ENCODE measurements around the gene RNF150. TPM values are rescaled to one million over a fixed set of nuclear protein-coding genes. Genes with fewer than 3 reads are reported as not detected.

The RNF150 gene
- total and polyA plus RNA-seq, 12 donors, result 10.8 to 131 (median 93.3) TPM

- ATAC-seq, result no peak
- TF ChIP-seq, protein P1, sequence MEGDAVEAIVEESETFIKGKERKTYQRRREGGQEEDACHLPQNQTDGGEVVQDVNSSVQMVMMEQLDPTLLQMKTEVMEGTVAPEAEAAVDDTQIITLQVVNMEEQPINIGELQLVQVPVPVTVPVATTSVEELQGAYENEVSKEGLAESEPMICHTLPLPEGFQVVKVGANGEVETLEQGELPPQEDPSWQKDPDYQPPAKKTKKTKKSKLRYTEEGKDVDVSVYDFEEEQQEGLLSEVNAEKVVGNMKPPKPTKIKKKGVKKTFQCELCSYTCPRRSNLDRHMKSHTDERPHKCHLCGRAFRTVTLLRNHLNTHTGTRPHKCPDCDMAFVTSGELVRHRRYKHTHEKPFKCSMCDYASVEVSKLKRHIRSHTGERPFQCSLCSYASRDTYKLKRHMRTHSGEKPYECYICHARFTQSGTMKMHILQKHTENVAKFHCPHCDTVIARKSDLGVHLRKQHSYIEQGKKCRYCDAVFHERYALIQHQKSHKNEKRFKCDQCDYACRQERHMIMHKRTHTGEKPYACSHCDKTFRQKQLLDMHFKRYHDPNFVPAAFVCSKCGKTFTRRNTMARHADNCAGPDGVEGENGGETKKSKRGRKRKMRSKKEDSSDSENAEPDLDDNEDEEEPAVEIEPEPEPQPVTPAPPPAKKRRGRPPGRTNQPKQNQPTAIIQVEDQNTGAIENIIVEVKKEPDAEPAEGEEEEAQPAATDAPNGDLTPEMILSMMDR (IDR thresholded peaks at IDR 0.05), result no peak
- 85 to 86% methylated on average over 1 of the region's 1 CpG for WGBS, 2 donors
Measured at GRCh38 chr4:140875746-140876452, 257.4 kb downstream of the RNF150 start.

DNA sequence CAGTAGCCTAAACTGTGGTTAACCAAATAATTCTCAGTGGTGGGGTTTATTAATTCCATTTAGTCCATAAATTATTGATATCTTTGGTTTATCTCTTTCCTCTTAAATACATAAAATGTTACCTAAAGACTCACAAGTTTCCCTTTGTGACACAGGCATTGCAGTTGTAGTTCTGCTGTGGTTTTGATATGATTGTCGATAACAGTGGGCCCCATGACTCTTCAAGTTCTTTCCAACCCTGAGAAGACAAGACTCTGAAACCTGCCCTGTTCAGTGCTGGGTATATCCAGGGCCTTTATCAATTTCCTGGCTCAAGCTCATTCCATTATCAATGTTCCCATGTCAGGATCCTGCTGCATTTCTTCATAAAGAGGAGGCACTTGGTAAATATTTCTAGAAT is 259.2 kb downstream of the RNF150 start:
- no peak for DNase-seq
- intact Hi-C loops (cut with DNase I), result loop anchor here in 1 of 10 donors (10.0 kb wide), 1 partner anchor 121 kb away; no protein-coding TSS in a partner anchor
- peaks cover 0 to 5% (median 0%) of the 10 kb centered on the region in 11 donors for H3K9me3 ChIP-seq
- WGBS, 2 donors, result 71 to 82% methylated on average over 1 of the region's 1 CpG
- H3K4me3 ChIP-seq, result no peak overlapping the region
- H3K27ac ChIP-seq, result no peak overlapping the region
- TF ChIP-seq, protein P1 (IDR thresholded peaks at IDR 0.05), result no peak
- H3K4me1 ChIP-seq, result peaks cover 0 to 52% (median 13%) of the 10 kb centered on the region in 9 donors
- ATAC-seq, result no peak
- no peaks in the 10 kb centered on the region for H3K36me3 ChIP-seq
- no peaks in the 10 kb centered on the region for H3K27me3 ChIP-seq

More at GRCh38 chr4:140875746-140876452, 257.4 kb downstream of the RNF150 start:
- Histone ChIP-seq H3K27me3 (no peaks in the 10 kb centered on the region), H3K4me3 (no peak overlapping the region), H3K4me1 (peaks cover 0 to 38% (median 13%) of the 10 kb centered on the region in 9 donors), H3K9me3 (peaks cover 0 to 23% (median 0%) of the 10 kb centered on the region in 11 donors), H3K36me3 (no peaks in the 10 kb centered on the region), H3K27ac (peak overlapping the region in 1 of 10 donors; percentile 12)
- intact Hi-C loops (cut with DNase I), result loop anchor here in 1 of 10 donors (10.0 kb wide), 1 partner anchor 119 kb away; no protein-coding TSS in a partner anchor
- no peak for DNase-seq

GRCh38 chr4:140871368-140871767 is 261.9 kb downstream of the RNF150 start:
- ATAC-seq, result no peak
- 42 to 43% methylated on average over 1 of the region's 1 CpG for WGBS, 2 donors
- no peak overlapping the region for H3K4me3 ChIP-seq
- H3K27me3 ChIP-seq, result no peaks in the 10 kb centered on the region
- intact Hi-C loops (cut with DNase I), result loop anchor here in 1 of 10 donors (10.0 kb wide), 1 partner anchor 123 kb away; no protein-coding TSS in a partner anchor
- H3K4me1 ChIP-seq, result peaks cover 0 to 53% (median 11%) of the 10 kb centered on the region in 9 donors
- no peaks in the 10 kb centered on the region for H3K9me3 ChIP-seq
- no peaks in the 10 kb centered on the region for H3K36me3 ChIP-seq
- DNase-seq, result no peak
- no peak overlapping the region for H3K27ac ChIP-seq
- TF ChIP-seq, protein P1 (IDR thresholded peaks at IDR 0.05), result no peak

DNA sequence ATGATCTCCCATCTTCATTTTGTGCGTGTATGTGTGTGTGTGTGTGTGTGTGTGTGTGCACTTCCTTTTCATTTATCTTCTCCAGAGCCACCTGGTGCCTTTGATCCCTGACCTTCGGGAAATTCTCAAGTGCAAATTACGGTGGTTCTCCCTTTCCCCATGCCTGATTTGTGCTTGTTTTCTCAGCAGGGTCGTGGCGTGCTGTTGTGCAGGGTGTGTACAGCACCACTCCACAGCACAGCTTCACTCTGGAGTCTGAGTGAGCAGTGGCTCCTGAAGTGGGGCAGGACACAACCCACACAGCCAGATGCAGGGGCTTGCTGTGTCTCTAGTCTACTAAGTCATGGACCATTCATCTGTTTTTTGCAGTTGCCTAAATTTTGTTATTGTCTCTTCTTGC is 262.8 kb downstream of the RNF150 start:
- H3K36me3 ChIP-seq, result peaks cover 0 to under 1% (median 0%) of the 10 kb centered on the region in 9 donors
- H3K27me3 ChIP-seq, result no peaks in the 10 kb centered on the region
- intact Hi-C loops (cut with DNase I), result loop anchor here in 1 of 10 donors (10.0 kb wide), 1 partner anchor 124 kb away; no protein-coding TSS in a partner anchor
- no peaks in the 10 kb centered on the region for H3K9me3 ChIP-seq
- 44 to 45% methylated on average over 5 of the region's 5 CpGs for WGBS, 2 donors
- DNase-seq (no peak), ATAC-seq (peak in 1 of 8 donors; percentile 48)
- peaks cover 0 to 51% (median 11%) of the 10 kb centered on the region in 9 donors for H3K4me1 ChIP-seq
- H3K27ac ChIP-seq, result no peak overlapping the region
- H3K4me3 ChIP-seq, result no peak overlapping the region
- TF ChIP-seq, protein P1 (IDR thresholded peaks at IDR 0.05), result no peak

Measured in heart right ventricle (tissue), 16 donors.